Fibroblast of the conjunctiva (primary cell): ENCODE data around the gene COMP.

ENCODE experiments used
- DNase-seq: peaks from one replicate; pipeline ENCODE4 v3.0.0-alpha.2; 2010; ENCODE audit warnings: low read depth

Gene COMP

DNA sequence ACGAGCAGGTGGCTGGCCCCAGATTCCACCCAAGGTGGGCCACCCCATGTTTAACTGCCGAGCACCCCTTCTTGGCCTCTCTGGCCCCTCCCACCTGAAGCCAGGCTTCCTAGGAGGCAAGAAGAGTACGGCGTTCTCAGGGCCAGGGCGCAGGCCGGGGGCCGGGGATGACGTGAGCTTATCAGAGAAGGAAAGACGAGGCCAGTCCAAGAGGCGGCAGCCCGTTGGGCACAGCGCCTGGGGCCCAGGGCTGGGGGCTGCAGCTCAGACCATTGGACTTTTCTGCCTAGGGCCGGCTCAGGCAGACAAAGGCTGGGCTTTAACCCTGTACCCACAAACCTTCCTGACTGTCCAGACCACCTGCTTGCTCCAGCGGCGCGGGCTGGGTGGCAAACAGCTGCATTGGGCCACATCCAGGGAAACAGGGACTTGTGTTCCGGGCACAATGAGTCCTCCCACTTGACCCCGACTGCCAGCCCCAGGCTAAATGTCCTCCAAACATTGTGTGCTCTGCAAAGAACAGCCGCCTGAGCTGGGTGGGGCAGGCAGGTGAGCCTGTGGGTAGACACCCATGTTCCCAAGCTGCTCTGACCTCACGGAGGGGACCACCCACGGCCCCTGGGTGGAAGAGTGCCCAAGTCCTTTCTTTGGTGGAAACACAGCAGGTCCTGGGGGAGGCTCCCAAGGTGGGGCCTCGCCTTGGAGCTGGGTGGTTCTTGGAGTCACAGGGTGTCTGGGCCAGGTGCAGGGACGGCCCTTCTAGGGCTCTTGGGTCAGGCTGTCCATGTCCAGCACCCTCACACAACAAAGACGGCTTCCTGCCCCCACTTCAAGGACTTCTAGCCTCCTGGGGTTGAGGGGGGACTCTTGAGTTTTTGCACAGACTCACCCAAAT lies 21.9 kb downstream of the COMP start:
- no peak for DNase-seq

GRCh38 chr19:18768046-18768771 lies 22.9 kb downstream of the COMP start:
- DNase-seq = no peak

DNA sequence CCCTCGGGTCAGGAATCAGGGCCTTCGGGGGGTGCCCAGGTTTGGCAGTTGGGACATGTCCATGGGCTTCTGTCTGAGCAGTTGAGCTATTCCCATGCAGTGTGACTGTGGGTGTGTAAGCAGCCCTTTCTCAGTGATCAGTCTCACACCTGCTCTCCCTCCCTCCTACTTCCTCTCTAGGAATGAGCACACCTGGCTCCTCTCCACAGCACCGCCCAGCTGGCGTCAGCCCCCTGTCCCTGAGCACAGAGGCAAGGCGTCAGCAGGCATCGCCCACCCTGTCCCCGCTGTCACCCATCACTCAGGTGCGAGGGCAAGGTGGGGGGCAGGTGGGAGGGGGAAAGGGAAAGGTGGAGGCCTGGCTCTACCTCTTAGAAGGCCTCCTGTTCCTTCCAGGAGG lies 25.9 kb downstream of the COMP start:
- no peak for DNase-seq

GRCh38 chr19:18764591-18765051 lies 26.5 kb downstream of the COMP start:
- no peak for DNase-seq

DNA sequence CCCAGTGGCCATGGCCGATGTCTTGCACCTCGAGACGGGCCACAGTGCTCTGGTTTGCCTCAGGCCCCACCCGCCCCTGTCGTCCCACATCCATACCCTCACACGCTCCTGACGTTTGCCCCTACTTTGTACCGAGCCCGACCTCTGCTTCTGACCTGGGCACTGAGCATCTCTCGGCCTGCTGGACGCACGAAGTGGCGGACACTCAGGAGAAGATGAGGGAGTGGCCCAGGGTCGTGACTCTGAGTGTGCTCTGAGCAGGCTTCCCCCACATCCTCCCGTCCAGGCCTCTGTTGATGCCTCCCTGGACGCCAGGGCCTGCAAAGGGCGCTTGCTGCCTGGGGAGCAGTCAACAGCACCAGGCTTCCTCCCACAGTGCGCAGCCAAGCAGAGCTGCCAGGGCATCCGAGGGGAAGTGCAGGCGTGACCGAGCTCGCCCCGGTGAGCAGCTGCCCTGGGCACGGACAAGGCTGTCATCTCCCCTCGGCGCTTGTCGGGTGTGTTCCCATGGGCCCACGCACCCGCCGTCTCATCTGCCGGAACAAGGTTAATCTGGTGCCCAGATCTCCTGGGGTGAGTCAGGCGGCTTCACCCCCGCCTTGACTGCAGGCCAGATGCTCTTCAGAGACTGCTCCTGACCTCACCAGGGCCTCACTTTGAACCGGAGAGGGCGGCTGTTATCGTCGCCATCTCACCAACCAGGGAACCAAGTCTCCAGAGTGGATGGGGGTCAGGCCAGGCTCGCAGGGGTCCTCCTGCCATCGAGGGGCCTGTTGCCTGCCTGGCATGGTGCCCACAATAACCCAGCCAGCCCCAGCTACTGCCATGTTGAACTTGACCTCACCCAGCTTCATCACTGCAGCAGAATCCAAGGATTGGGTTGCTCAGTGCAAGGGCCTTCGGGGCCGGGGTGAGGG lies 27.2 kb downstream of the COMP start:
- DNase-seq = peak; percentile 17

- DNase-seq = peak; percentile 20
Observed at GRCh38 chr19:18762125-18763023, 28.7 kb downstream of the COMP start.

DNA sequence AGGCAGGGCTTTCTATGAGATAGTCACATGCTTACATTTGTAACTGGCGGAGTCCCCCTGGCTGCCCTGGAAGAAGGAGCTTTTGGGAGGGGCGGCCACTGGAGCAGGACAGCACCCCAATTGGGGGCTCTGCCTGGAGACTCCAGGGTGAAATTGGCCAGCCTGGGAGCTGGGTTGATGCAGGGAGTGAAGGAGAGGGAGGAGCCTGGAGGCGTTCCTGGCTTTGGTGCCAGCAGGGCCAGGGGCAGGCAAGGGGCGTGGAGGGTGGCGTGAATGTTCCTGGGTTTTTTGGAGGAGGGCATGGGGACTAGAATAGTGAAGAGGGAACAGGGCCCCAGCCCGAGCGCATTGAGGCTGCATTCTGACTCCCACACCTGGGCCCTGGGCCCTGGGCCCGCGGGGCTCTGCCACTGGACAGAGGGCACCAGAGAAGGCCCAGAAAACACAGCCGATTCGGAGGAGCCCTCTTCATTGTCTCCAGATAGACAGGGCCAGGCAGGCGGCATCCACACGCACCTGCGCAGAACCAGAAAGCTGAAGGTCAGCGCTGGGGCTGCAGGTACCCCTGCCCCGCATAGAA lies 29.5 kb downstream of the COMP start:
- DNase-seq = no peak

DNA sequence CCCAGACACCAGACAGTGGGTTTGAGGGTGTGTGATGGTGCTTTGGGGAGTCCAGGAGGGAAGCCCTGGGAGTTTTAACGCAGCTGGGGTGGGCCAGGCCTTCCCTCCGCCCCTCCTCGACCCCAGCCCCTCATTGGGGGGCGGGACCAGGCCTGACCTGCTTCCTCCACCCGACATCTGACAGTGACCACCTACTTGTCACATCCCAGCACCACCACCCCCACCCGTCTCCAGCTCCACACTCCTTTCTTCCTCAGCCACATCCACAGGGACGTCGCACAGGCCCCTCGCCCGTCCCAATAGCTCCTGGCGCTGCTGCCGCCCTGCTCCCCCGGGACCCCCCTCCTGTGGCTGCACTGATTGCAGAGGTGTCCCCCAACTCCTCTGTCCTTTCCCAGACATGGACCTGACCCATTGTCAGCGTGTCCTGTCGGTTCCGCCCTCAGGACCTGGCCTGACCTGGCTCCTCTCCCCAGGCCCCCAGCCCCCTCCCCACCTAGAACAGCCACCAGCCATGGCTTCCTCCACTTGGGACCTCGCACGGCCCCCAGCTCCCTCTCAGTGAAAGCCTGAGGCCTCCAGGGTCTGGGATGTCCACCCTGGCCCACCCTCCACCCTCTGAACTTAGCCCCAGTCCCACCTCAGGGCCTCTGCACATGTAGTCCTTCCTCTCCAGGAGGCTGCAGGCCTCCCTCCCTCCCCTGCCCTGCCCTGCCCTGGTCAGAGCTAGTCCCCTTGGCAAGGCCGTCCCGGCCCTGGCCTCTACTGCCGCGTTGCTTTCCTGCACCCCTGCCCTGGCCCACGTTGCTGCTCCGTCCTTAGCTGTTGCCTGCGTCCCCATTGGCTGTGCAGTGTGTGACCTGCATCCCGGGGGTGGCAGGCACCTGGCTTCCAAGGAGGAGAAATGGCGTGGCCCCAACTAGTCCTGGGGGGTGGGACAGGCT lies 30.4 kb downstream of the COMP start:
- DNase-seq = no peak

DNA sequence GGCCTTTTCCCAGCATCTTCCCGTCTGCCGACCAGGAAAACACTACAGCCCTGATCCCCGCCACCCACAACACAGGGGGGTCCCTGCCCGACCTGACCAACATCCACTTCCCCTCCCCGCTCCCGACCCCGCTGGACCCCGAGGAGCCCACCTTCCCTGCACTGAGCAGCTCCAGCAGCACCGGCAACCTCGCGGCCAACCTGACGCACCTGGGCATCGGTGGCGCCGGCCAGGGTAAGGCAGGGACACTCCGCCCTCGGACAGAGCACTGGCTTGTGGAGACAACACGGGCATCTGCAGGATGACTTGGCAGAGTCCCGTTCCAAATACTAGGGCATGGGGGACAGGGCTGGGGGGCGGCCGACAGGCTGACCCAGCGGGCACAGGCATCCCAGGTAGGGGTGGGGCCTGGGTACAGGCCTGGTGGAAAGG lies 31.1 kb downstream of the COMP start:
- no peak for DNase-seq

DNA sequence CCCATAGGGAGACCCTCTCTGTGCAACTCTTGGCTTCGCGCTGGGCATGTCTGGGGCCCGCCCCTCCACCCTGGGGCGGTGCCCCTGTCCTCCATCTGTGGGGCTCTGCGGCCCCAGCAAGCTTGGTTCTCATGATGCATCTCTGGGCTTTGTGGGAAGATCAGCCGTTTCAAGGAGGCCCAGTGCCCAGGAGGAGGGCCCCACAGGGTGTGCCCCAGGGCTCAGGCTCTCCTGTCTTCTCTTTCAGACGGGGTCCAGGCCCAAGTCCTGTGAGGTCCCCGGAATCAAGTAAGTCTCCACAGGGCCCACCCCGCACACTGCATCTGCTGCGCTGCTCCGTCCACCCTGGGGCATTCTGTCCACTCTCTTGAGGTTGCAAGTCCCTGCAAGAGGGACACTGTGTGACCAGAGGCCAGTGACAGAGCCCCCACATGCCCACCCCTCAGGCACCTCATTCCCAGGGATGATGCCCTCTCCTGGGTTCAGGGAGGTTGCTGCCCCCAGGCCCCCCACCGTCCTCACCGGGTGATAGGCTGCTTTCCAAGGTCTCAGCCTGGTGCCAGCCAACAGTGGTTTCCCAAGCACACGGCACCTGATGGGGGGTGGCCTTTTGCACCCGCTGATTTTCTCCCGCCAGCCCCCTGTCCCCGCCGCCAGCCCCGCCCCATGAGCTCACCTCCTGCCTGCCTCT lies 31.7 kb downstream of the COMP start:
- DNase-seq = no peak

DNA sequence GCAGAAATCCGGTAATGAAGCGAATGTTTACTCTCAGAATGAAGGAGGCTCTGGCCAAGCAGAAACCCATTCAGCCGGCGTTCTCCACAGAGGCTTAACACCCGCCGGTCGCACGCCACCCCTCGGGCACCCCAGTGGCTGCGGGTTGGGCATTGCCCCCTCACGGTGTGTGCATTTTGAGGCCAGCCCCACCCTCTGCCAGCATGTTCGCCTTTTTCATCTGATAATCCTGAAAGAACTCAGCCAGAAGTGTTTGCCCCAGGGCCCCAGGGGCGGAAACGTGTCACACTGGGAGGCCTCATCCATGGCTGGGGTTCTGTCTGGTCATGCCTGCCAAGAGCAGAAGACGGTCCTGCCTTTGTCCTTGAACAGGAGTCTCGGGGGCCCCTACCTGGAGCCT lies 34.2 kb downstream of the COMP start:
- DNase-seq = no peak

- DNase-seq = no peak
Observed at GRCh38 chr19:18754501-18754900, 36.6 kb downstream of the COMP start.

DNA sequence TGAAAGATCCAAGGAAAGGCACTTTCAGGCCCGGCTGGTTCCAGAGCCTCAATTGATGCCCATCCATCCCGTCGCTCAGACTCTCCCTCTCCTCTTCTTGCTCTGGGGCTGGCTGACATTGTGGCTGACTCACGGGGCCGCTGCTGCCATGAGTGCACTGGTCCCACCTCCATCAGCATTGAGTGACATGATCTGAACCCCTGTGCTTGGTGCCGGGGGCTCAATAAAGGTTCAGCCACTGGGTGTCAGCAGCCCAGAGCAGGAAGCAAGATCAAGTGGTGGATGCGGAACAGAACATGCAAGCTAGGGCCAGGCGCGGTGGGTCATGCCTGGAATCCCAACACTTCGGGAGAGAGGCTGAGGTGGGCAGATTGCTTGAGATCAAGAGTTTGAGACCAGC lies 39.5 kb downstream of the COMP start:
- DNase-seq = no peak

GRCh38 chr19:18750295-18750970 lies 40.7 kb downstream of the COMP start:
- DNase-seq = no peak

DNA sequence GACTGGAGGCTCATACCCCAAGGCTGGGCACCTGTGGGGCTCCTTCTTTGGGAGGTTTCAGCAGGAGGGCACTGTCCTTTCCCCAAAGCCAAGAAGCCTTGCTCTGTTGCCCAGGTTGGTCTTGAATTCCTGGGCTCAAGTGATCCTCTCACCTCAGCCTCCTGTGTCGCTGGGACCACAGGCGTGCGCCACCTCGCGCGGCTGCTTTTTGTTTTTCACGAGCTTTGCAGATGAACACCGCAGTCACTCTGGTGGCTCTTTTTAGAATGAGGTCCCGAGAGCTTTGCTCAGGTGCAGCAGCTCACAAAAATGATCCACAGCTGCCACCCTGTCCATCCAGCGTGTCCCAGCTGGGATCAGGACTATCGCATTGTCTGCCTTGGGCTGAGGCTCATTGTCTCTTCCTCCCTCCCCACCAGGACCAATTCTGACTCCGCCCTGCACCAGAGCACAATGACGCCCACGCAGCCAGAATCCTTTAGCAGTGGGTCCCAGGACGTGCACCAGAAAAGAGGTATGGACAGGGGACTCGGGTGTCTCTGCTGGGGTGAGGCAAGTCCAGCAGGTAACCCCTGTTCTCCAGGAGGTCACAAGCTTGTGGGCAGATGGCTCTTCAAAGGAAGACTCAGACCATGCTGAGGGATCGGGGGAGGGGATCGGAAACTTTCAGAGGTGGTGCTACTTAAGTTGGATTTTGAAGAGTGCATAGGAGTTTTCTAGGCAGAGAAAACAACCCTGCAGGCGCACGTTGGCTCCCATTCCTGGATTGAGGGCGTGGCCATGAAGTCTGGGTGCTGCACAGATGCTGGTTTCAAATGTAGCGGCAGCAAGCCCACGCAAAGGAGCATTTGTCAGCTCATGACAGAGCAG lies 41.5 kb downstream of the COMP start:
- DNase-seq = no peak

GRCh38 chr19:18746401-18747325 lies 44.4 kb downstream of the COMP start:
- no peak for DNase-seq
